Measurements from ENCODE around the gene NR3C2.
"Not testable (repeated sequence)": the region's sequence is repeated elsewhere in the genome, so short reads cannot be mapped to it uniquely, and the experiment has no call there.

The NR3C2 gene

DNA sequence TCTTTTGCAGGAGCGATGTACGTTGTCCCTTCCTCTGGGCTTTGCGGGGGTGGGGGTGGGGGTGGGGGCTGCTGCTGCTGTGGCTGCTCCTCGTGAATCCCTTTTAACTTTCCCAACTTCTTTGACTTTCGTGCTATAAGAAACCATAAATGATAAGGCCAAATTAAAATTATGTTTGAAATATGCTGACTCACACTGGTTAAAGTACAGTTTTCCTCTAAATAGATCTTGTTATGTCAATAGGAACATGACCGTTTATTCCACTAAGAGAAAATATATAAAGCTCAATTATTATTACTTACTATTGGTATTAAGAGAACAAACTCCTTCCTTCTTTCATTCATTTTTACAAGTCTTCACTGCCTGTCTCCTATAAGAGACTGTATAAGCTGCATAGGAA, 287.4 kb downstream of the NR3C2 start:
- no peak for DNase-seq

DNA sequence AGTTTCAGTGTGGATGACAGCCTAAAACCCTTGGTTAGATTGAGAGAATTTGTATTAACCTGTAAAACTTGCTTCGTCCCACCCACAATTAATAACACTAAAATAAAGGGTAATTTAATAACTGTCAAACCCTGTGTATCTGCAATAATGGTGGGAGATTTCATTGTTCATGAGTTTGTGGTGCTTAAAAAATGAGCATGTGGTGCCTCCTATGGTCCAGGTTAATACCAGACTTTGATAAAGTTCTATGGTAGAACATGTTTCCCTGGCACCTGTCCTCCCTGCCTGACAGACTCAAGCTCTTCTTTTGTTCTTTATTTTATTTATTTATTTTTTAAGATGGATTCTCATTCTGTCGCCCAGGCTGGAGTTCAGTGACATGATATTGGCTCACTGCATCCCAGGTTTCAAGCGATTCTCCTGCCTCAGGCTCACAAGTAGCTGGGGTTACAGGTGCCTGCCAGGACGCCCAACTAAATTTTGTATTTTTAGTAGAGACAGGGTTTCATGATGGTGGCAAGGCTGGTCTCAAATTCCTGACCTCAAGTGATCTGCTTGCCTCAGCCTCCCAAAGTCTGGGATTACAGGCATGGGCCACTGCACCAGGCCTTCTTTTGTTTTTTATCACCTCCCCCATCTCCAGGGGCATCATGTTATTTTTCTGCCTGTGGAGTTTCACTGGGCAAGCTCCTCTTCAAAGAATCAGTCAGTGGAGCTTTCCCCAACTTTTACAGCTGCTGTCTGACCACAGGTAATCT, 289.2 kb downstream of the NR3C2 start:
- no peak for DNase-seq

DNA sequence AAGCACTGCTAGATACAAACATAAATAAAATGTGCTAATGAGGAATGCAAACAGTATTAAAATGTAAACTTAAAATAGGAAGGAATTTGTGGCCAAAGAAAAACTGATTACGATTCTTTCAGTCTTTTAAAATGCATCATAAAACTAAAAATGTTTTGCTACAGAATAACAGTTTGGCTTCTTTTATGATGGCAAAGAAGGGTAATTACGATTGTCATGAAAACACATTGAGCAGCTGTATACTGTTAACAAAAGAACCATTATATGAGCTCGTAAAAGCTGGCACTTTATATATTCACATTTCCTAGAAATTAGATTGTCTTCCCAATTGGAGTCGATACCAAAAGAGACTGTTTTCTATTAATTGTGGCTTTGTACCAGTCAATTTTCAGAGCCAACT, 290.4 kb downstream of the NR3C2 start:
- DNase-seq = no peak

DNA sequence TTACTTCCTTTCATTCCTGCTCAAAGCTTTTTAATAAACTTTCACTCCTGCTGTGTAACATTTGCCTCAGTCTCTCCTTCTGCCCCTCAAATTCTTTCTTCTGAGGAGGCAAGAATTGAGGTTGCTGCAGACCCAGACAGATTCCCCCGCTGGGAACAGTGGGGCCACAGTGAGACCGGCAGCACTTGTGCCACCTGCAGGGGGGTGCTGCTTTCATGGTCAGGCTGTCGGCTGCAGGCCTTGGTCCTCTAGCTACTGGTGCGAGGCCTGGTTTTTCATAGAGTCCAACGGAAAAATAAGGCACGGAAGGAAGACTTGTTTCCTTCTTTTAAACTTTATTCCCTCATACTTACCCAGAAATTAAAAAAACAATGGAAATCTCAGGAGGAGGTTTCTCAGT, 296.7 kb downstream of the NR3C2 start:
- no peak for DNase-seq

DNA sequence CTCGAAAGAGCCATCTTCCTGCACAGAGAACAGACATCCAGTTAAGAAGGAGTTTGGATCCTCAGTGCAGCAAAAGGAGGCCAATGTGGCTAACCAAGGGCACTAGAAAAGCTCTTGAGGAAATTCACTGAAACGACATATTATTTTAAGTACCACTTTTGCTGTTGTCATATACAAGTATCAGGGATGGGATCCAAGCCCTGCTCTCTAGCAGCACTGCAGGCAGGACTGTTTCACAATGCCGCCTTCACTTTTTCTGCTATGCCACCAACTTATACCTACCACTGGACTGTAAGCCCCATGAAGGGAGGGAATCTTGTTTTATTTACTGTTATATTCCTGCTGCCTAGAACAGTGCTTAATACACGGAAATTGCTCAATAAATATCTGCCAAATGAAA, 299.0 kb downstream of the NR3C2 start:
- no peak for DNase-seq

DNA sequence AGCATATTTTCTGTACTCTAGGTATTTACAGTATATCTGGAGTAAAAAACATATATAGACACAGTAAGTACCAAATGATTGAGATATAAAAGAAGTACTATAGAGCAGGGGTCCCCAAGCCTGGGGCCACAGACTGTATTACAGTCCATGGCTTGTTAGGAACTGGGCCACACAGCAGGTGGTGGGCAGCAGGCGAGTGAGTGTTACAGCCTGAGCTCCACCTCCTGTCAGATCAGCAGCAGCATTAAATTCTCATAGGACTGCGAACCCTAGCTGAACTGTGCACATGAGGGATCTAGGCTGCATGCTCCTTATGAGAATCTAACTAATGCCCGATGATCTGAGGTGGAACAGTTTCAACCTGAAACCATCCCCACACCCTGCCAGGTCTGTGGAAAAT, 300.7 kb downstream of the NR3C2 start:
- no peak for DNase-seq

DNA sequence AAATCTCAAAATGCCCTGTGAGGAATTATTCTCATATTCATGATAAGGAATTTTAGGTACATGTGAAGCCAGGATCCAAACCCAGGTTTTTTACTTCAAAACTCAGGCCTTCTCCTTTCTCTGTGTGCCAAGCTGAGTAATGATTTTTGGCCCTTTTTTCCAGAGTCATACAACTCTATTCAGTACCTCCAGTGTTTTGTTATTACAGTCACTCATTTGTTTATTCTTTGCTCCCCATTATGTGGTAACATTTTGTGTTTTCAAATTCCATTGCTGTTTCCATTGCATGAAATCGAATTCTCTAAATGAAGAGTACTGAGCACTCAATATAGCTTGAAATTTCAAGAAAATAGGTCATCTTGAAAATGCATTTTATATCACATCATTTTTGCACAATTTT, 315.4 kb downstream of the NR3C2 start:
- no peak for DNase-seq

DNA sequence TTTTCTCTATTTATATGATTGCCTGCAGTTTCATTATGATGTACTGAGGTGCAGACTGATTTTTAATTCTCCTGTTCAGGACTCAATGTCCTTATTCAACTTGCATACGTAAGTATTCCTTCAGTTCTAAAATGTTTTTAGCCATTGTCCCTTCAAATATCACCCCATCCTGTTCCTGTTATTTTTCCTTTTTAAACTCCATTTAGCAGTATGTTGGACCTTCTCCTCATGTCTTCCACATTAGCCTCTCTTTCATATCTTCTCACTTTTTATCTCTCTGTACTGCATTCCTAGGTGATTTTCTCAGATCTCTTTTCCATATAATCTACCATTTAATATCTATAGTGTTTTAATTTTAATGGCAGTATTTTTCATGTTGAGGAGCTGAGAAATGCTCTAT, 317.7 kb downstream of the NR3C2 start:
- no peak for DNase-seq

DNA sequence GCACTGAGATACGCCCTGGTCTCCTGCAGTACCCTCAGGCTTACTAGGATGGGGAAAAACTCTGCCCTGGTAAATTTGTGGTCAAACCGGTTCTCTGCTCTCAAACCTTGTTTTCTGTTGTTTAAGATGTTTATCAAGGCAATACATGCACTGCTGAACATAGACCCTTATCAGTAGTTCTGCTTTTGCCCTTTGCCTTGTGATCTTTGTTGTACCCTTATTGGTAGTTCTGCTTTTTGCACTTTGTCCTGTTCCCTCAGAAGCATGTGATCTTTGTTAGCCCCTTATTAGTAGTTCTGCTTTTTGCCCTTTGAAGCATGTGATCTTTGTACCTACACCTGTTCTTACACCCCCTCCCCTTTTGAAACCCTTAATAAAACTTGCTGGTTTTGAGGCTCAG, 319.1 kb downstream of the NR3C2 start:
- DNase-seq = not testable (repeated sequence)

DNA sequence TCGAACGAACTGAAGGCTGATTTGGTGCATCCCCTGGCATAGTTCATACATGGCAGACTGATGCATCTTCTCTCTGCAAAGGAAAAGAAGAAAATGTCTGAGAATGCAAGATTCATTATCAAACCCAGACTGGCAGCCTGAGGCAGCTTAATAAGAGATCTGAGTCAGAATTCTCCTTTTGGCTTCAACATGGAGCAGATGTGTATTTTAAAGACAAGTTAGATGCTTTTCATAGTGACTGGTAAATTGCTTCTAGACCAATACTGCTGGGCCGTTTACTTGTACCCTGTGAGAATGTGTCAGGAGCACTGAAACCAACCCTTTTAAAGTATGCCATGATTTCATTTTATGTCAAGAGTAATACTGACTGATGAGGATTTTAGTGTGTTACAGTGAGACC, 322.0 kb downstream of the NR3C2 start:
- no peak for DNase-seq

DNA sequence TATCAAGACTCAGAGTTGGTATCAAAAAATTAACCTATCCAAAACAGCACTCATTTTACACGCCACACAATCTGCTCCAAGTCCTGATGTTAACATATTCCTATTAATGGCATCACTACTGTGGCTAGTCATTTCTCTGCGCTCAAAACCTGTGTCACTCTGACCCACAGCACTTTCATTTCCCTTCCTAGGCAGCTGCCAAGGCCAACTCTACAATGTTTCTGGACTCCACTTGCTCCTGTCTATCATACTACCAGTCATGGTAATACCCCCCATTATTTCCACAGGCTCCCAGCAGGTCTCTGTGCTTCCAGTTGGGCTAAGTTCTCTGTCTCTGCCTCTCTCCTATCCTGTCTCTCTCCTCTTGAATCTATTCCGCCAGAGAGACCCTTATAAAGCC, 323.6 kb downstream of the NR3C2 start:
- no peak for DNase-seq

DNA sequence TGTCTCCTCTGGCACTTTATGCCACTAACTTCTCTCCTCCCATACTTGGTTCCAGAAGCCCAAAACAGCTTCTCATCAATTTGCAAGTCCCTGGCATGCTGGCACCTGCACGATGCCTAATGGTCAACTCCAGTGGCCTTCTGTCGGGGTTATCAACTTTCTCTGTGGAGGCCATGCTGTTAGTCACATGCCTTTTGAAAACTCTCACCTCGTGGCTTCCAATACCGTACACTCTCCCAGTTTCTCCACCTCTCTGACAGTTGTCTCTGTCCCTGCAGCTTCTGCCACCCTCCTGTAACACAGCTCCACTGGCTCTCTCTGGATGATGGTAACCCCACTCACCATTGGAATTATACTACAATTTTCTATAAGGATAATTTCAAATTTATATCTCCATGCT, 324.0 kb downstream of the NR3C2 start:
- DNase-seq = no peak

DNA sequence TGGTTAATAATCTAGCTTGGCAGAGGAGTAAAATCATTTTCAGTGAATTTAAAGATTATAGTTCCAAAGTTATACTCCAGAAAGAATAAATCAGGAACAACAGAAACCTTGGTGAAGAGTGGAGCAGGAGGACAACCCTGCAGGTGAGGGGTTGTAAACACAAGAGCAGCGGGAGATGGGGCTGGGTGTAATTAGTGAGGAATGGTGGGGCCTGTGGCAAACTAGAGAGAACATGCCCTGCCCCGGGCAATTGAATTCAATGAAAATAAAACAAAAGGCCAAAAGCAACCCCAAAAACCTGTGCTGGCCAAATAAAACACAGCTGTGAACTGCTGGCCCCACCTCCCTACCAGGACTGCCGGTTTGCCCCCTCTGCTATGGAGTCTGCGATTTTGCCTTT, 325.2 kb downstream of the NR3C2 start:
- no peak for DNase-seq

DNA sequence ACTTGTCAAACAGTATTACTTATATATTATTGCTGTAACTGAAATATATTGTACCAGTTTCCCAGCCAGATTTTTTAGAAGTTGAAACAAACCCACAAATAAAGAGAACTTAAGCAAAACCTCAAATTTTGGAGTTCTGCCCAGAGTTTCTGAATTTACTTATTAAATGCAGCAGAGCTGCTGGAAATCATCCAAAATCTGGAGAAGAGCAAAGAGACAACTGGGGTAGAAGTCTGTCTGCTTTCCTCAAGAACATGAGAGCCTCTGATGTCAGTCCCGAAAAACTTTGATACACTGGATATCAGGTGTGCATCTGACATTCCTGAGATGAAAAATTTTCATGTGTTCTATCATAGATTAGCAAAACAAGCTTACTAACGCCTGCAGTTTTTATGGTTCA, 325.9 kb downstream of the NR3C2 start:
- no peak for DNase-seq

DNA sequence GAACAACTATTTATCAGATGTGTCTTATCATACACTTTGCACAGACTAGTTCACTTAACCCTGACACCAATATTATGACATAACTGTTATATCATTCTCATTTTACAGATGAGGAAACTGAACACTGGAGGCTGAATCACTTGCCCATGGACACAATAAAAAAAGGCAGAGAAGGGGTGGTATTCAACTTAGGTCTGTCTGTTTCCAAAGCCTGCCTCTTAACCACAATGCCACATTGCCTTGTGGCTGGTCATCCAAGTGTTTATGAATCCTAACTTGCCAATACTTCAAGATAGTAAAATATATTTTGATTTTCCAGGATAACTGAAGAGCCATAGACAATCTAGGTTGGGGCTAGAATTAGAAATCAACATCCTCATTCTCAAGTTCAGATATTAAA, 327.8 kb downstream of the NR3C2 start:
- DNase-seq = no peak

DNA sequence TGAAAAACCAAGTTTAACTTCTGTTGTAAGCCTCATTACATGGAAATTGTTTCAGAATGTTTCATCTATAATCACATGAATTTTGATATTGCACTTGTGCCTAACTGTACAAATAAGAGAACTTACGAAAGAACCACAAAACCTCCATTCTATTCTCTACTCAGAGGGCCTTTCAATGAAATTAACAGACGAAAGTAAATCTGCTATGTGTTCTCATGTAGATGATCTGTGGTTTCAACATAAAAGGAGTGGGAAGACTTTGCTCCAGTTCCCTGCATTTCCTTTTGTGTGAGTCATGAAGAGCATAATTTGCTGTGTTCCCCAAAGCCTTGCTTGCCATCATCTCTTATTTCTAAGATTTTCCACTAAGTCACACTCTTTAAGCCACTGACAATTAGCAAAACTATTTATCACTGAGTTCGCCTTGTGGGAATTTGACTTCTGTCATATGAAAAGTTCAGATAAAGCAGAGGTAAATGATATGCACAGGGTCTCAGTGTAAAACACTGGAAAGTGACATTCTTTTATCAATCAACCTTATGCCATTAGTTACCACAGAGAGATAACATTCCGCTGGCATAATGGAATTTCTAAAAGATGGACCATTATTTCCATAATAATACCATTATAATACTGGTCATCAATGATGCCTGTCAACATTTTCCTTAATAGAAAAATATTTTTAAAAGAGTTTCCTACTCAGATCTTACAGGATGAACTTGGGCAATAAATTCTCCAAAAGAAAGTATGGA, 329.8 kb downstream of the NR3C2 start:
- DNase-seq = no peak

DNA sequence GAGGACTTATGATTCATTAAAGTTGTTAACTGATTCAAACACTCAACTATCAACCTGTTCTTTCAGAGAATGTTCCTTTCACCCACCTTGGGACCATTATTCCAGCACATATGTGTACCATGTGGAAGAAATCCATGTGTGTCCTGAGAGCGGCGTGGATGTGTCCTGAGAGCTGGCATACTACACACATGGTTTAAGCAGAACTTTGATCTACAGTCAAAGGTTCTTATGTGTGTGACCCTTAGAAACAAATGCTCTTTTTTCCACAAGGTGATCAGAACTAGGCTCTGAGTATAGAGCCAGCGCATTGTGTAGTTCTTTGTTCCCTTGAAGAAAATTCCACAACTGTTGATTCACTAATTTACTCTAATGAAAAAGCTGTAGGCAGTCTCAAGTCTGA, 332.0 kb downstream of the NR3C2 start:
- no peak for DNase-seq

DNA sequence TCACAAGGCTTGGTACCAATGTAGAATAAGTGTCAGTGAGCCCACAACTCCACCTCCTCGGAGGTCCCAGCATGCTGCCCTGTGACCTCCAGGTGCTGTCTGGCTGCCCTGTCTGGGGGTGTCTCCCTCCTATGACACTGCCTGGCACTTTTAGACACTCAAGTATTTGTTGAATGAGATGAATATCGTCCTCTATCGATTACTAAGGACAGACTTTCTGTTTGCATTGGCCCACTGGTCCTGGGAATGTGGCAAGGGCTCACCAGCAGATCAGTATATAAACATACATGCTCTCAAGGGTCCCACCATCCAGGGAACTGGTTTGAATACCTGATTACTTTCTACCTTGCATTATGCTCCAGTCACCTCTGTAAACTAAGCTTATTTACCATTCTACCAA, 333.0 kb downstream of the NR3C2 start:
- DNase-seq = no peak

DNA sequence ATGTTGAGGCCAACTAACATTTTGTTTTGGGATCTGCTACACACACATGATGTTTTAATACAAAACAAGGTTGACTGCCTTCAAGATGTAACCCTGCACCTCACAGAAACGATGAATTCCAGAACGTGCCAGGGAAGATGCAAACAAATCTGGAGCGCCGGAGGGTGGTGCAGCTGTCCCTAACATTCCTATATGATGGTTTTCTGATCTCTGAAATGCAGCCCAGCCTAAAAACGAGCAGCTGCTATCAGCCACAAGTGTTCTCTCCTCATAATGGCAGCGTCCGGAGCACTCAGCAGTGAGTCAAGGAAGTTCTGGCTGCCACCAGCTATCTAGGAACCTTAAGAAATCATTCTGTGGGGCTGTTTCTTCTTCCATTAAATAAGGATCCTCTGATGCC, 333.4 kb downstream of the NR3C2 start:
- no peak for DNase-seq

DNA sequence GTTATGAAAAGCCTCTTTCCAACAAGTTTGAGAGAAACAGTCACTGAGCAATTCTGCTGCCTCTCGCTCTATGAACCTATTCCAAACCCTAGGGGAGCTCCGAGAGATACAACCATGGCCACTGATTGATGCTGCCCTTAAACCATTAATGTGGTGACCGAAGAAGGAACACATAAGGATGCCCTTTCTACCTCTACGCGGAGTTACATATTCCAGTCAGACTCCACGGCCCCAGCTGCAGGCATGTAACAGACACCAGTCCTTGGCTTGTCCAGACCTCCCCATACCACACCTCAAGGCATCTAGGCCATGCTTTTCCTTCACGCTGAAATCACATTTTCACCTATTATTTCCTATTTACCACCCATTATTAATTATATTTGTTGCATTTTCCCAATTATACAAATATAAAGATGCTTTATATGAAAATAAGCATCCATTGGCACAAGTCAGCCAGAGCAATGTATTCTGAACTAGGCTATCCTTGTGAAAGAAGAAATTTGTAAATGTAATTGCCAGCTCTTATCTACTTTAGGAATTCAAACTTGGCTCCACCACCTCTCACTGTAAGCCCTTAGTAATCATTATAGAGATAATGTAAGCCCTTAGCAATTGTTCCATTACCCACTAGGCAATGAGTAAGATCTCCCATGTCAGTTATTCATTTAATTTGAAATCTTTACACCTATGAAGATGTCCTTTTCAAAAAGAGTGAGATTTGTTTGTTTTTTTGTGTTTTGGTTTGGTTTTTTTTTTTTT, 338.4 kb downstream of the NR3C2 start:
- DNase-seq = no peak

DNA sequence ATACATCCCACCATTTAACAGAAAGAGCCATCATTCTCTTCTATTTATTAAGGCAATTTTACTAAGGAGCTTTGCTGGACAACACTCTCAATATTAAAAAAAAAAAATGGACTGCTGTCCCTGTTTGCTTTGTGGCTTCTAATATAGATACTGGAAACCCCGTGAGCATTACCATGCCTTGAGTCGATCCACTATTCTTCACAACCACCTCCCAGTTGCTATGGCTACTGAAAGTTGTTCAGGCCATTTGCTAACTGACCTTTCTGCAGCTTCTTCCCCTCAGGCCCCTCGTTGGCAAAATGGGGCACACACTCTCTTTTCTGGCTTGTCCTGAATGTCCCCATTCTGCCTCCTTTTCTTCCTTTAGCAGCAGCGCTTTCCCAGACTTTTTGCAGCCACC, 340.4 kb downstream of the NR3C2 start:
- no peak for DNase-seq

DNA sequence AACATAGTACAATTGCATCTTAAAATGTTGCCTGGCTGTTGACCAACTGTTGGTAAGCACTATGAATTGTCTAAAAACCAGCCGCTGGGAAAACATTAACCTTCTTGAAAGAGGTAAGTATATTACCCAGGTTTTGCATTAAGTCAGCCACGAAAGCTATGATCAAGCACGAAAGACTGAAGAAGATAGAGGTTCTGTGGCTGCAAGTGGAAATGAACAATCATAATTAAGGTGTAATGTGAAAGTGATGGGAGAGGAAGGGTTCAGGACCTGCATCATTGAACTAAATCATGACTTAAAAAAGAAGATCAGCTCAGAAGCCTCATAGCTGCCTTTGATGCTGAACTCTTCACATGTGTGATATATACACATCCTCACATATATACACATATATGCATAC, 341.0 kb downstream of the NR3C2 start:
- DNase-seq = no peak

DNA sequence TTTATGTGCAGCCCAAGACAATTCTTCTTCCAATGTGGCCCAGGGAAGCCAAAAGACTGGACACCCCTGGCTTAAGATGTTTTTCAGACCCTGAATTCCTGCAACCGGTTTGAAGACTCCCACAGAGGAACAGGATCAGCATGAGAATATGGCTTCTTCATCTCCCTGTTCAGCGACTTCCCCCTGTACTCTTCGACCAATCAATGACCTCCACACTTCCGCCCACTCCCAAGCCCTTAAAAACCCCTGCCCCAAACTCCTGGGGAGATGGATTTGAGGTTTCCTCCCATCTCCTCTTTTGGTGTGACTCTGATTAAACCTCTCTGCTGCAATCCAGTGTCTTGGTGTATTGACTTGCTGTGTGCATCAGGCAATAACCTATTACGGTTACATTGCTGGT, 344.4 kb downstream of the NR3C2 start:
- DNase-seq = no peak

DNA sequence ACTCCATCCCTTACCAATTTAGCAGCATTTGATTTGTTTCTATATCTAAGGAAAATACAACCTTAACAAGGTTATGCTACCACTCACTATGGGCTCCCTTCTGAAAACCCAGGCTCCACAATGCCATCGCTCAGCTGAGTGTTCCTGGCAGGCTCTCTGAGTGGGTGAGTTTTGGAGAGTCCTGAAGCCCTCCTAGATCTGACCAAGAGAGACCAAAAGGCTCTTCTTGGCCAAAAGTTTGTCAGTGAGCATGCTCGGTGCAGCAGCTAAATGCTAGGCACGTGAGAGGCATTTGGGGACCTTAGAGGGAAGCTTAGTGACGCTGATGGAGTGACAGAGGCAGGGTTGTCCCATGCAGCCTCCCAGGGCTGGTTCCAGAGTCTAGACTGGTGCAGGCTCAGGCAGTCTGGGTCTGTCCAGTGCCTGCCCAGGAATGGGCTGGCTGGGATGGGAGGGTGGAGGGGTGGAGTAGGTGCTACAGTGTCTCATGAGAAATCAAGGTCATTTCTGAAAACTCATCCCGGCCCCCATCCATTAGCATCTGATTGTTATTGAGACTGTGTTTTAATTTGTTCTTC, 346.8 kb downstream of the NR3C2 start:
- DNase-seq = no peak

All from NCI-H774 (cell line).